Calu3 (cell line): Measurements from ENCODE around the gene ZNG1F. TPM values are rescaled to one million over a fixed set of nuclear protein-coding genes. Genes with fewer than 3 reads are reported as not detected.
"Not testable (repeated sequence)": the region's sequence is repeated elsewhere in the genome, so short reads cannot be mapped to it uniquely, and the experiment has no call there.

Experiments
- BruUV-seq: library from RNA; stranded (reverse); fragments of 400-500 nt; replicated peaks from 2 replicates; lab custom pipeline; 2021; lab: Mats Ljungman, UMichigan
- CTCF ChIA-PET: fragments of 300-600 bp; sonication (Branson Sonifier 250); formaldehyde crosslinking; loops from one replicate; lab custom pipeline; 2022; ENCODE audit warnings: antibody characterized with exemption; lab: Charles Lee
- DNase-seq: peaks from one replicate; pipeline ENCODE4 v3.0.0; 2022
- H3K27ac Mint-ChIP-seq: one replicate; pipeline ENCODE4 v1.8.0; 2022; ENCODE audit warnings: mixed read lengths; ENCODE audit not compliant: unreplicated experiment
- H3K27me3 Mint-ChIP-seq: one replicate; pipeline ENCODE4 v1.8.0; 2022; ENCODE audit warnings: mixed read lengths; ENCODE audit not compliant: unreplicated experiment
- H3K36me3 Mint-ChIP-seq: one replicate; pipeline ENCODE4 v1.8.0; 2022; ENCODE audit warnings: mild to moderate bottlenecking, moderate library complexity, mixed read lengths; ENCODE audit not compliant: insufficient read depth, unreplicated experiment
- H3K4me1 Mint-ChIP-seq: one replicate; pipeline ENCODE4 v1.8.0; 2022; ENCODE audit warnings: mild to moderate bottlenecking, low read depth, mixed read lengths; ENCODE audit not compliant: unreplicated experiment
- H3K4me3 Mint-ChIP-seq: one replicate; pipeline ENCODE4 v1.8.0; 2022; ENCODE audit warnings: mild to moderate bottlenecking, low read depth, moderate library complexity, mixed read lengths; ENCODE audit not compliant: unreplicated experiment
- H3K9me3 Mint-ChIP-seq: one replicate; pipeline ENCODE4 v1.8.0; 2022; ENCODE audit warnings: low read depth, mixed read lengths; ENCODE audit not compliant: unreplicated experiment
- intact Hi-C: fragments of 100-400 bp; cut with micrococcal nuclease; formaldehyde crosslinking; loops from one replicate; pipeline ENCODE4 v1.10.0; 2022; ENCODE audit not compliant: unreplicated experiment
- total RNA-seq: library from RNA; stranded (reverse); gene quantifications from 2 replicates; pipeline ENCODE4 v1.2.3, GENCODE V29; 2022

The ZNG1F gene
- total RNA-seq, 1 experiment from 2014 or later: 12.1 TPM

DNA sequence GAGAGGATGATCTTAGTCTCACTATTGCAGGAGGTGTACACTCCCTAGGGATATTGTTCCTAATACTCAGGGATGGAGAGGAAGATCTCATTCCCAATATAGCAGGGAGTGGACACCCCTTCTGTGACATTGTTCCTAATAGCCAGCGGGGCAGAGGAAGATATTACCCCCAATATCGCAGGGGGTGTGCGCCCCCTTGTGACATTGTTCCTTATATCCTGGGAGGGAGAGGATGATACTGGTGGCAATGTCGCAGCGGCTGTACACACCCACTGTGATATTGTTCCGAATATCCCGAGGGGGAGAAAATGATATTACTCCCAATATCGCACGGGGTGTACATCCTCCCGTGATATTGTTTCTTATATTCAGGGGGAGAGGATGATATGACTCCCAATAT is 78.2 kb downstream of the ZNG1F start:
- CTCF ChIA-PET, H3K9me3 Mint-ChIP-seq, DNase-seq, BruUV-seq, H3K27me3 Mint-ChIP-seq, H3K4me1 Mint-ChIP-seq, H3K36me3 Mint-ChIP-seq, intact Hi-C loops, H3K27ac Mint-ChIP-seq, H3K4me3 Mint-ChIP-seq: not testable (repeated sequence)

DNA sequence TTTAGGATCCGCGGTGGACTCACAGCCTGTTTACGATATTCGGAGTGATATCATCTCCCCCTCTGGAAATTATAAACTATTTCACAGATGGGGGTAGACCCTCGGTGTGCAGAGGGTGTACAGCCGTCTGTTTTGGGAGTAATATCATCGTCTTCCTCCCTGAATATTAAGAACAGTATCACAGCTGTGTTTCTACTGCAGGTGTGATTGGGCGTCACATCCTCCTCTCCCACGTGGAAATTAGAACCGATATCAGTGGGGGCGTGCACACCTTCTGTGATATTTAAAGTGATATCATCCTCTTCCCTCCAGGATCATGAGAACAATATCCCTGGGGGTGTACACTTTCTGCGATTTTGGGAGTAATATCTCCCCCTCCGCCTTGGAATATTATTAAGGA is 79.9 kb downstream of the ZNG1F start:
- CTCF ChIA-PET, H3K4me1 Mint-ChIP-seq, intact Hi-C loops: not testable (repeated sequence)

DNA sequence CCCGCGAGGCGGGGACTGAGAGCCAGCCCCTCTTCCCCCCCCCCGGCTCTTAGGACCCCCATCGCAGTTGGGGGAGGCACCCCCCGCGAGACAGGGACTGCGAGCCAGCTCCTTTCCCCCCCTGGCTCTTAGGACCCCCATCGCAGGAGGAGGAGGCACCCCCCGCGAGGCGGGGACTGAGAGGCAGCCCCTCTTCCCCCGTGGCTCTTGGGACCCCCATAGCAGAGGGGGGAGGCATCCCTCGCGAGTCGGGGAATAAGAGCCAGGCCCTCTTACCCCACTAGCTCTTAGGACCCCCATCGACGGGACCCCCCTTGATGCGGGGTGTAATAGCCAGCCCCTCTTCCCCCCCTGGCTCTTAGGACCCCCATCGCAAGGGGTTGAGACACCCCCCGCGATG is 80.3 kb downstream of the ZNG1F start:
- H3K4me3 Mint-ChIP-seq, H3K36me3 Mint-ChIP-seq, BruUV-seq, intact Hi-C loops, H3K27ac Mint-ChIP-seq, DNase-seq, H3K27me3 Mint-ChIP-seq, CTCF ChIA-PET, H3K4me1 Mint-ChIP-seq, H3K9me3 Mint-ChIP-seq: not testable (repeated sequence)

More for the DNA sequence above, 79.9 kb downstream of the ZNG1F start:
- H3K27ac Mint-ChIP-seq, H3K4me3 Mint-ChIP-seq, DNase-seq, BruUV-seq, H3K36me3 Mint-ChIP-seq, H3K27me3 Mint-ChIP-seq, H3K9me3 Mint-ChIP-seq: not testable (repeated sequence)

DNA sequence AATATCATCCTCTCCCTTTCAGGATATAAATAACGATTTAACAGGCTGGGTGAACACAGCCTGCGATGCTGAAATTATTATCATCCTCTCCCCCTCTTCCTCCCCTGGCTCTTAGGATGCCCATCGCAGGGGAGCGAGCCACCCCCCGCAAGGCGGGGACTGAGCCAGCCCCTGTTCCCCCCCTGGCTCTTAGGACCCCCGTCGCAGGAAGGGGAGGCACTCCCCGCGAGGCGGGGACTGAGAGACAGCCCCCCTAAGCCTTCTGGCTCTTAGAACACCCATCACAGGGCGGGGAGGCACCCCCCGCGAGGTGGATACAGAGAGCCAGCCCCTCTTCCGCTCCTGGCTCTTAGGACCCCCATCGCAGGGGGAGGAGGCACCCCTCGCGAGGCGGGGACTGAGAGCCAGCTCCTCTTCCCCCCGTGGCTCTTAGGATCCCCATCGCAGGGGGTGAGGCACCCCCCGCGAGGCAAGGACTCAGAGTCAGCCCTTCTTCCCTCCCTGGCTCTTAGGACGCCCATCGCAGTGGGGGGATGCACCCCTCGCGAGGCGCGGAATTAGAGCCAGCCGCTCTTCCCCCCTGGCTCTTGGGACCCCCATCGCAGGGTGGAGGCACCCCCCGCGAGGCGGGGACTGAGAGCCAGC is 82.5 kb downstream of the ZNG1F start:
- H3K27ac Mint-ChIP-seq, H3K9me3 Mint-ChIP-seq, H3K4me3 Mint-ChIP-seq, BruUV-seq, DNase-seq, H3K27me3 Mint-ChIP-seq, CTCF ChIA-PET, H3K36me3 Mint-ChIP-seq, H3K4me1 Mint-ChIP-seq, intact Hi-C loops: not testable (repeated sequence)

DNA sequence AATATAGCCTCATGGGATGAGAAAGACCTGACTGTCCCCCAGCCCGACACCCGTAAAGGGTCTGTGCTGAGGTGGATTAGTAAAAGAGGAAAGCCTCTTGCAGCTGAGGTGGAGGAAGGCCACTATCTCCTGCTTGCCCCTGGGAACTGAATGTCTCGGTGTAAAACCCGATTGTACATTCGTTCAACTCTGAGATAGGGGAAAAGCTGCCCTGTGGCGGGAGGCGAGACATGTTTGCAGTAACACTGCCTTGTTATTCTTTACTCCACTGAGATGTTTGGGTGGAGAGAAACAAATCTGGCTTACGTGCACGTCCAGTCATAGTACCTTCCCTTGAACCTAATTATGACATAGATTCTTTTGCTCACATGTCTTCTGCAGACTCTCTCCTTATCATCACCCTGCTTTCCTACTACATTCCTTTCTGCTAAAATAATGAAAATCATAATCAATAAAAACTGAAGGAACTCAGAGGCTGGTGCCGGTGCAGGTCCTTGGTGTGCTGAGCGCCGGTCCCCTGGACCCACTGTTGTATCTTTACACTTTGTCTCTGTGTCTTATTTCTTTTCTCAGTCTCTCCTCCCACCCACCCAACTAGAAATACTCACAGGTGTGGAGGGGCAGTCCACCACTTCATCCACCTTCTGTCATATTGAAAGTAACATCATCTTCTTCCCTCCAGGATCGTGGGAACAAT is 83.4 kb downstream of the ZNG1F start:
- H3K4me1 Mint-ChIP-seq, H3K27me3 Mint-ChIP-seq, H3K9me3 Mint-ChIP-seq, DNase-seq, H3K4me3 Mint-ChIP-seq, H3K27ac Mint-ChIP-seq, BruUV-seq, H3K36me3 Mint-ChIP-seq, CTCF ChIA-PET, intact Hi-C loops: not testable (repeated sequence)

DNA sequence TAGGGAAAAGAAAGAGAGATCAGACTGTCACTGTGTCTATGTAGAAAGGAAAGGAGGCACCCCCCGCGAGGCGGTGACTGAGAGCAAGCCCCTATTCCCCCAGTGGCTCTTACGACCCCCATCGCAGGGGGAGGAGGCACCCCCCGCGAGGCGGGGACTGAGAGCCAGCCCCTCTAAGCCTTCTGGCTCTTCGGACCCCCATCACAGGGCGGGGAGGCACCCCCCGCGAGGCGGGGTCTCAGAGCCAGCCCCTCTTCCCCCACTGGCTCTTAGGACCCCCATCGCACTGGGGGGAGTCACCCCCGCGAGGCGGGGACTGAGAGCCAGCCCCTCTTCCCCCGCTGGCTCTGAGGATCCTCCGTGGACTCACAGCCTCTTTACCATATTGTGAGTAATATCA is 84.6 kb downstream of the ZNG1F start:
- H3K36me3 Mint-ChIP-seq, H3K9me3 Mint-ChIP-seq, H3K4me3 Mint-ChIP-seq, DNase-seq, BruUV-seq, CTCF ChIA-PET, H3K4me1 Mint-ChIP-seq, H3K27ac Mint-ChIP-seq, intact Hi-C loops: not testable (repeated sequence)
- H3K27me3 Mint-ChIP-seq: peaks cover 14% of the 10 kb centered on the region

DNA sequence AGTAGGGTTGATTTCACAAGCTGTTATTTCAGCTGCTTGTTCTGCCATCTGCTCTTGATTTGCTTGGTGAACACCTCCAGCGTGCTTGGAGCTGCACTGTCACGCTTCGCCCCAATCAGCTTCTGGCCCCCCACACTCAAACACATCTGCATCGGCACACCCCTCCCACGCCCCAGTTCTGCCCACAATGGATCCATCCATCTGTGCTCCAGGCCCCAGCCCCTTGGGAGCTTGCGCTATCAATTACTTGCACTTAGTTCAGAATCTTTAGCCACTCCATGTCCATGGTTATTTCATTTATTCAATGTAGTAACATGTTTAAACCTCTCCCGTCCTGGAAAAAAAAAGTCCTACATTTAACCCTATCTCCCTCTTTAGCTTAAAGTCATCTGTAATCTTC is 88.6 kb downstream of the ZNG1F start:
- intact Hi-C loops, H3K9me3 Mint-ChIP-seq, H3K36me3 Mint-ChIP-seq, DNase-seq, CTCF ChIA-PET, H3K27ac Mint-ChIP-seq, H3K4me1 Mint-ChIP-seq, BruUV-seq, H3K4me3 Mint-ChIP-seq: not testable (repeated sequence)
- H3K27me3 Mint-ChIP-seq: peaks cover 14% of the 10 kb centered on the region

DNA sequence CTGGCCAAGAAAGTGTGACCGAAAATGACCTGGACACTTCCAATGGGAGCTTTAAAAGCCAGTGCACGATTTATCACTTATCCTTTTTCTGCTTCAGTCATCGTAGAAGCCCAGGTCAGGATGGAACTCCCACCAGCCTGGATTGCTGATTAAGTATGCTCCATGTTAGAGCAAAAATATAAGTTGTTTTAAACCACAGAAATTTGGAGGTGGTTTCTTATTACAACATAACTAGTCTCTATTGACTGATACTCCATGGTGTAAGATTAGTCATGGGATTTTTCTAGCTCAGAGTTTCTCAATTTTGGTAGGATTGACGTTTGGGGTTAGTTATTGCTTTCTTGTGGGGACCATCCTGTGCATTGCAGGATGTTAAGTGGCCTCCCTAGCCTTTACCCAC is 90.4 kb downstream of the ZNG1F start:
- BruUV-seq, H3K36me3 Mint-ChIP-seq, CTCF ChIA-PET, H3K9me3 Mint-ChIP-seq, H3K4me1 Mint-ChIP-seq, H3K4me3 Mint-ChIP-seq, DNase-seq, intact Hi-C loops, H3K27ac Mint-ChIP-seq: not testable (repeated sequence)
- peaks cover 14% of the 10 kb centered on the region for H3K27me3 Mint-ChIP-seq

DNA sequence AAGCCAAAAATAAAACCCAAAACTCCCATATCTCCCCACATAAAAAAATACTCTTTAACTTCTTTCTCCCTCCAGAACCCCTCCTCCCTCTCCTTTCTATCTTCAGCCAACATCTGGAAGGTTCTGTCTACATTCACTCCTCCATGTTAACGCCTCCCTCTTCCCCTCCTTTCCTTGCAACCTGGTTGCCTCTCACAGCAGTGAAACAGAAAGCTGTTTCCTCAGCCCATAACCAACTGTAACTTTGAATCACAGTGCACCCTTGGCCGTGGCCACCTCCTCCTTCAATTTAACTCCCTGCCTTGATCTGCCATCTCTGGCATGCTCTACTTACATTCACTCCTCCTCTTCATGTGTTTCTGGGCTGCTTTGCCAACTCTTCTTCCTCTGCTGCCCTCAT is 94.1 kb downstream of the ZNG1F start:
- H3K27ac Mint-ChIP-seq, H3K27me3 Mint-ChIP-seq, BruUV-seq, H3K4me3 Mint-ChIP-seq, H3K4me1 Mint-ChIP-seq, DNase-seq, H3K36me3 Mint-ChIP-seq, CTCF ChIA-PET, intact Hi-C loops, H3K9me3 Mint-ChIP-seq: not testable (repeated sequence)
